Measurements from ENCODE around the gene ACAP3. TPM values are rescaled to one million over a fixed set of nuclear protein-coding genes. Genes with fewer than 3 reads are reported as not detected.
A peak's percentile ranks its signal among the peaks of the same experiment; 100 is the strongest.

The ACAP3 gene
- total and polyA plus RNA-seq, 4 donors = 18.7 to 62.8 (median 37.8) TPM

DNA sequence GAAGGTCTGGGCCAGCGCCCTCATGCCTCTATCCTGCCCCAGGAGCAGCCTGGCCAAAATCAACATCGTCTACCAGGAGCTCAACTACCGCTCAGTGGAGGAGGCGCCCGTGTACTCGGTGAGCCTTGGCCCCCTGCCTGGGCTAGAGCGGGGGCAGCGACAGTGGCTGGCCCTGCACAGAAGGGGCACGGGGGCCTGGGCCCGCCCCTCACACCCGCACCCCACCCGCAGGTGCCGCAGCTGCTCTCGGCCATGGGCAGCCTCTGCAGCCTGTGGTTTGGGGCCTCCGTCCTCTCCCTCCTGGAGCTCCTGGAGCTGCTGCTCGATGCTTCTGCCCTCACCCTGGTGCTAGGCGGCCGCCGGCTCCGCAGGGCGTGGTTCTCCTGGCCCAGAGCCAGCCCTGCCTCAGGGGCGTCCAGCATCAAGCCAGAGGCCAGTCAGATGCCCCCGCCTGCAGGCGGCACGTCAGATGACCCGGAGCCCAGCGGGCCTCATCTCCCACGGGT lies 16.7 kb downstream of the ACAP3 start:
- Histone ChIP-seq H3K9ac (ENCODE audit: insufficient read depth in 1 of 2, low read length in 2 of 2) (no peak overlapping the region), H3K27me3 (ENCODE audit: control insufficient read depth in 3 of 3, insufficient read depth in 3 of 3, low read length in 2 of 3) (peaks cover 0 to 6% (median 0%) of the 10 kb centered on the region in 3 donors), H3K4me1 (ENCODE audit: control insufficient read depth in 5 of 5, insufficient read depth in 5 of 5, low read length in 5 of 5) (peaks cover 0 to 2% (median 0%) of the 10 kb centered on the region in 5 donors), H3K4me3 (no peak overlapping the region), H3K9me3 (ENCODE audit: control insufficient read depth in 4 of 4, insufficient read depth in 3 of 4, low read length in 3 of 4) (no peaks in the 10 kb centered on the region), H3K36me3 (ENCODE audit: control insufficient read depth in 4 of 4, insufficient read depth in 4 of 4, low read length in 4 of 4) (peaks cover 0 to 18% (median 3%) of the 10 kb centered on the region in 4 donors), H3K27ac (ENCODE audit: low read depth in 1 of 2, low read length in 1 of 2) (no peak overlapping the region)
- WGBS, 2 donors = 48 to 53% methylated on average over 27 to 28 of the region's 28 CpGs
- TF ChIP-seq, protein P1, sequence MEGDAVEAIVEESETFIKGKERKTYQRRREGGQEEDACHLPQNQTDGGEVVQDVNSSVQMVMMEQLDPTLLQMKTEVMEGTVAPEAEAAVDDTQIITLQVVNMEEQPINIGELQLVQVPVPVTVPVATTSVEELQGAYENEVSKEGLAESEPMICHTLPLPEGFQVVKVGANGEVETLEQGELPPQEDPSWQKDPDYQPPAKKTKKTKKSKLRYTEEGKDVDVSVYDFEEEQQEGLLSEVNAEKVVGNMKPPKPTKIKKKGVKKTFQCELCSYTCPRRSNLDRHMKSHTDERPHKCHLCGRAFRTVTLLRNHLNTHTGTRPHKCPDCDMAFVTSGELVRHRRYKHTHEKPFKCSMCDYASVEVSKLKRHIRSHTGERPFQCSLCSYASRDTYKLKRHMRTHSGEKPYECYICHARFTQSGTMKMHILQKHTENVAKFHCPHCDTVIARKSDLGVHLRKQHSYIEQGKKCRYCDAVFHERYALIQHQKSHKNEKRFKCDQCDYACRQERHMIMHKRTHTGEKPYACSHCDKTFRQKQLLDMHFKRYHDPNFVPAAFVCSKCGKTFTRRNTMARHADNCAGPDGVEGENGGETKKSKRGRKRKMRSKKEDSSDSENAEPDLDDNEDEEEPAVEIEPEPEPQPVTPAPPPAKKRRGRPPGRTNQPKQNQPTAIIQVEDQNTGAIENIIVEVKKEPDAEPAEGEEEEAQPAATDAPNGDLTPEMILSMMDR (IDR thresholded peaks at IDR 0.05; ENCODE audit: control extremely low read depth, extremely low read depth) = no peak
- no peak for DNase-seq
- ATAC-seq (ENCODE audit: insufficient read depth, low FRiP score) = no peak

DNA sequence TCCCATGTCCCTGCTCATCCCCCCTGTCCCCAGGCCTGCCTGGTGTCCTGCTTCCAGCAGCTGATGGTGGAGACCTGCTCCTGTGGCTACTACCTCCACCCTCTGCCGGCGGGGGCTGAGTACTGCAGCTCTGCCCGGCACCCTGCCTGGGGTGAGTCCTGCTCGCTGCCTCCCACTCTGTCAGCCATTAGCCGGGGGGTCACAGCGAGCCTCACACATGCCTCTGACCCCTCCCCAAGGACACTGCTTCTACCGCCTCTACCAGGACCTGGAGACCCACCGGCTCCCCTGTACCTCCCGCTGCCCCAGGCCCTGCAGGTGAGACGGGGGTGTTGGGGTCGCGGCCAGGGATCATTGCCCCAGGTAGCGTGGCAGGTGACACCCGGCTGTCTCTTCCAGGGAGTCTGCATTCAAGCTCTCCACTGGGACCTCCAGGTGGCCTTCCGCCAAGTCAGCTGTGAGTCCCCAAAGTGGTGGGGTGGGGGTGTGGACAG lies 17.4 kb downstream of the ACAP3 start:
- Histone ChIP-seq H3K36me3 (ENCODE audit: control insufficient read depth in 4 of 4, insufficient read depth in 4 of 4, low read length in 4 of 4) (peaks cover 0 to 12% (median 0%) of the 10 kb centered on the region in 4 donors), H3K9me3 (ENCODE audit: control insufficient read depth in 4 of 4, insufficient read depth in 3 of 4, low read length in 3 of 4) (no peaks in the 10 kb centered on the region), H3K27me3 (ENCODE audit: control insufficient read depth in 3 of 3, insufficient read depth in 3 of 3, low read length in 2 of 3) (peaks cover 0 to 6% (median 0%) of the 10 kb centered on the region in 3 donors), H3K4me3 (no peak overlapping the region), H3K27ac (ENCODE audit: low read depth in 1 of 2, low read length in 1 of 2) (no peak overlapping the region), H3K4me1 (ENCODE audit: control insufficient read depth in 5 of 5, insufficient read depth in 5 of 5, low read length in 5 of 5) (peaks cover 0 to 2% (median 0%) of the 10 kb centered on the region in 5 donors), H3K9ac (ENCODE audit: insufficient read depth in 1 of 2, low read length in 2 of 2) (no peak overlapping the region)
- 53 to 59% methylated on average over 15 of the region's 15 CpGs for WGBS, 2 donors
- TF ChIP-seq, protein P1 (IDR thresholded peaks at IDR 0.05; ENCODE audit: control extremely low read depth, extremely low read depth) = peak; percentile 7
- DNase-seq (no peak), ATAC-seq (ENCODE audit: insufficient read depth, low FRiP score) (no peak)

DNA sequence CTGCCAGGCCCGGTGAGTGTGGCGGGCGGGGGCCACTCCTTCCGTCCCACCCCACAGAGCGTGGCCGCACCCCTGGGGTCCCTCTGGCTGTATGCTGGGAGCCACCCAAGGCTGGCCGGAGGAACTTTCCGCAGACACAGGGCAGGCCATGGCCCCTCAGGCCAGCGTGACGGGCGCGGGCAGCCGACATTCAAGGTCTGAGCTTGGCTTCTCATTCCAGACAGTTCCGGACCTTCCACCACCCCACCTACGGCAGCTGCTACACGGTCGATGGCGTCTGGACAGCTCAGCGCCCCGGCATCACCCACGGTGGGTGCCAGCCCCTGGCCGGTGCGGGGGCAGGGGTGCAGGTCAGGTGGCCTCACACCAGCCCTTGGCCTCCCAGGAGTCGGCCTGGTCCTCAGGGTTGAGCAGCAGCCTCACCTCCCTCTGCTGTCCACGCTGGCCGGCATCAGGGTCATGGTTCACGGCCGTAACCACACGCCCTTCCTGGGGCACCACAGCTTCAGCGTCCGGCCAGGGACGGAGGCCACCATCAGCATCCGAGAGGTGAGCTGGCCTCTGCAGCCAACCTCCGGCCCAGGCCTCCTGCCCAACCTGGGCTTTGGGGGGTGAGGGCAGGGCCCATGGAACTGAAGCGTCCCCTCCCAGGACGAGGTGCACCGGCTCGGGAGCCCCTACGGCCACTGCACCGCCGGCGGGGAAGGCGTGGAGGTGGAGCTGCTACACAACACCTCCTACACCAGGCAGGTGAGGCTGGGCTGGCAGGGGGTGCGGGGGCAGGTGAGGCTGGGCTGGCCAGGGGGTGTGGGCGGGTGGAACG lies 20.2 kb downstream of the ACAP3 start:
- Histone ChIP-seq H3K4me3 (no peak overlapping the region), H3K36me3 (ENCODE audit: control insufficient read depth in 4 of 4, insufficient read depth in 4 of 4, low read length in 4 of 4) (no peaks in the 10 kb centered on the region), H3K9ac (ENCODE audit: insufficient read depth in 1 of 2, low read length in 2 of 2) (no peak overlapping the region), H3K4me1 (ENCODE audit: control insufficient read depth in 5 of 5, insufficient read depth in 5 of 5, low read length in 5 of 5) (peaks cover 0 to 2% (median 0%) of the 10 kb centered on the region in 5 donors), H3K27me3 (ENCODE audit: control insufficient read depth in 3 of 3, insufficient read depth in 3 of 3, low read length in 2 of 3) (peaks cover 0 to 6% (median 0%) of the 10 kb centered on the region in 3 donors), H3K9me3 (ENCODE audit: control insufficient read depth in 4 of 4, insufficient read depth in 3 of 4, low read length in 3 of 4) (peaks cover 0 to 2% (median 0%) of the 10 kb centered on the region in 4 donors), H3K27ac (ENCODE audit: low read depth in 1 of 2, low read length in 1 of 2) (no peak overlapping the region)
- ATAC-seq (ENCODE audit: insufficient read depth, low FRiP score) (no peak), DNase-seq (no peak)
- 78 to 86% methylated on average over 42 to 46 of the region's 46 CpGs for WGBS, 2 donors
- TF ChIP-seq, protein P1 (IDR thresholded peaks at IDR 0.05; ENCODE audit: control extremely low read depth, extremely low read depth) = no peak

Measured in lung (tissue), 12 donors.